Choroid plexus epithelial cell (primary cell): ENCODE data around the gene GNL3L.
"Not testable (repeated sequence)": the region's sequence is repeated elsewhere in the genome, so short reads cannot be mapped to it uniquely, and the experiment has no call there.

ENCODE experiments used
- DNase-seq: peaks from one replicate; pipeline ENCODE4 v3.0.0-alpha.2; 2010; ENCODE audit warnings: low read depth
- H3K4me3 ChIP-seq: 2 replicates; pipeline ENCODE4 v1.5.1; 2011; ENCODE audit warnings: low read depth, mild to moderate bottlenecking, control low read depth, low read length, moderate library complexity
- CTCF ChIP-seq: conservative IDR thresholded peaks from 2 replicates; pipeline ENCODE4 v1.5.1; 2011; ENCODE audit warnings: low read depth, mild to moderate bottlenecking, control low read depth, inconsistent platforms, low read length, moderate library complexity

GNL3L gene

GRCh38 chrX:54560411-54560810, 30.4 kb downstream of the GNL3L start:
- no peak for TF ChIP-seq CTCF
- H3K4me3 ChIP-seq, result no peak overlapping the region
- no peak for DNase-seq

- DNase-seq, result no peak
- no peak for TF ChIP-seq CTCF
- H3K4me3 ChIP-seq, result no peak overlapping the region
These were observed 31.6 kb downstream of the GNL3L start for GRCh38 chrX:54561622-54562021.

- TF ChIP-seq CTCF, result no peak
- no peak for DNase-seq
- no peak overlapping the region for H3K4me3 ChIP-seq
These were observed 34.9 kb downstream of the GNL3L start for GRCh38 chrX:54564936-54565335.

- no peak overlapping the region for H3K4me3 ChIP-seq
- no peak for TF ChIP-seq CTCF
- DNase-seq, result no peak
These were observed 40.3 kb downstream of the GNL3L start for GRCh38 chrX:54570332-54570731.

- not testable (repeated sequence) for H3K4me3 ChIP-seq, DNase-seq
These were observed 42.6 kb downstream of the GNL3L start for GRCh38 chrX:54572641-54573040.

GRCh38 chrX:54597728-54598127, 67.7 kb downstream of the GNL3L start:
- no peak for DNase-seq
- TF ChIP-seq CTCF, result no peak

GRCh38 chrX:54602563-54602962, 72.5 kb downstream of the GNL3L start:
- DNase-seq, result no peak
- H3K4me3 ChIP-seq, result no peak overlapping the region
- TF ChIP-seq CTCF, result no peak

More at GRCh38 chrX:54597728-54598127, 67.7 kb downstream of the GNL3L start:
- H3K4me3 ChIP-seq, result no peak overlapping the region
